ENCODE data around the gene TPD52L2.
A peak's percentile ranks its signal among the peaks of the same experiment; 100 is the strongest.

Gene TPD52L2

DNA sequence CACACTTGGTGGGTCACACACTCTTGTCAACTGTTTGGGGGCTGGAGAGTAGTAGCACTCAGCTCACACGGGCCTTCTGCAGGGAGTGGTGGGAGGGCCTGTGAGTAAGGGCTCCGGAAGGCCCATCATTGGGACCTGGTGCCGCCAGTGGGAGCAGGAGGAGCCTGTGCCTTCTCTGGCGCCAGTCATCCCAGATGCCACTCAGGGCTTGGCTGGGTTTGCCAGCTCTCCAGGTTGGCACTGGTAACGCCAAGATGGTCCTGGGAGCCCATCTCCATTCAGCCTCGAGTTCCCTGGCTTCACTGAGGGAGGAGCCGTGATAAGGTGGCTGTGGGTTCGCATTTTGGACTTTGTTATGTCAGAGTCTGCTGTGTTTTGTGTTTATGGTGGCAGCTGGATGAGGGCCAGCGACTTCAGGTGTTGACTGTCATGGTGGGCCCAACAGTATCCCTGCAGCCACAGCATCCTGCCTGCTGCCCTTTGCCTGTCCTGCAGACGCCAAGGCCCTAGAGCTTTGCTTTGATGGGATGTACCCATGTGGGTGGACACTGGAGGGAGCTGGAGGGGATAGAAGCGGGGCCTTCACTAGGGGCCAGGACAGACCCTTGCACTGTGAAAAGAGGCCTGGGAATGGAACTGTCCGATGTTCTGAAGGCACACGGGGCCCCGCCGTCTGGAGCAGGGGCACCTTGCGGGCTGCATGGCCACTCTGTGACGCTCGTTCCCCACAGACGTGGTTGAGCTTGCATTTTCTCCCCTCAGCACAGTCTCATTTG, 16.6 kb downstream of the TPD52L2 start:
- DNase-seq, result no peak

GRCh38 chr20:63882257-63883200, 17.5 kb downstream of the TPD52L2 start:
- no peak for DNase-seq

- DNase-seq, result no peak
Measured at GRCh38 chr20:63883201-63883593, 18.1 kb downstream of the TPD52L2 start.

GRCh38 chr20:63884506-63885263, 19.6 kb downstream of the TPD52L2 start:
- no peak for DNase-seq

DNA sequence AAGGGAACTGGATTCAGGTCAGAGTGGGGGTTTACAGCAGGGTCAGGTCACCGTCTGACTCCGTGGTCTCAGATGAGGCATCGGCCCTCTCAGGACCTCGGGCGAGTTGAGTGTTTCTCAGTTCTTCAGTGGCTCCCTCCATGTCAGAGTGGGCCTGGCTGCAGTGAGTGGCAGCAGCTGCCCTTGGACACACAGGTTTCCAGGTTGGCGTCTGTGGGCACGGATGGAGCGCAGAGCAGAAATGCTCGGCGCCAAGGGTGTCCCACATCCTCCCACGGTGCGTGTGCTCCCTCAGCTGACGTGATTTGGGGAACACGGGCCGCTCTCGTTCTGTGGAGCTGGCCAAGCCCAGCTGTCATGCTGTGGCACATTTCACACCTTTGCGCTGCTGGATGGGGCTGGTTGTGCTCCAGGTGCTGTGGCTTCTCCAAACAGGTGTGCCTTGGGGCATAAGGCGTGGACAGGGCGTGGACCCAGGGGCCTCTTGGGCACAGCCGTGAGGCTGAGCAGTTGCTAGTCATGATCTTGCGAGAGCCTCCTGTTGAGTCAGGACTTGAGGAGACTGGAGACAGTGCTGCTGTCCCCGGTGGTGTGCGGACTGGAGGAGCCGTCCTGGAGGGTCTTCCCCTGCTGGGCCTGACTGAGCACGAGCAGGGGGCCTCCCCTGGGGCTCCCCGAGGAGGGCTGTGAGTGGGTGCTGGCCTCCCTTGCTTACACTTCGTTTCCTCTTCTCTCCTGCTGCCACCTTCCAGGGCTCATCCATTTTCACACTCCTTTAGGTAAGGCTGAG, 20.4 kb downstream of the TPD52L2 start:
- DNase-seq, result no peak

GRCh38 chr20:63886054-63886419, 21.0 kb downstream of the TPD52L2 start:
- no peak for DNase-seq

DNA sequence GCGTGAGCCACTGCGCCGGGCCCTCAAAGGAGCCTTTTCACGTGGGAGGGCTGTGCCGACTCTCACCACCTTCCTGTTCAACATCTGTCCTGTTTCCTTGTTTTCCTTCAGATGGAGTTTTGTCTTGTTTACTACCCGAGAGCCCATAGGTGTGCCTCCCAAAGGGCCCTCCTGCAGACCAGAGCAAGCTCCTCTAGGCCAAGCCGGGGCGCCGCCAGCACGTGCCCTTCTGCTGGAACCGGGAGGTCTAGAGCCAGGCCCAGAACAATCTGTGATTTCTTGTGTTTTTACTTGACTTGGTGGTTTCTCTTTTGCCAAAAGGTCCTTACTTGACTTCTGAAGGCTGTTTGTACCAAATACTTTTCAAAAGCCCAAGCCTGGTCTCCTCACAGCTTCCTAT, 21.9 kb downstream of the TPD52L2 start:
- no peak for DNase-seq

DNA sequence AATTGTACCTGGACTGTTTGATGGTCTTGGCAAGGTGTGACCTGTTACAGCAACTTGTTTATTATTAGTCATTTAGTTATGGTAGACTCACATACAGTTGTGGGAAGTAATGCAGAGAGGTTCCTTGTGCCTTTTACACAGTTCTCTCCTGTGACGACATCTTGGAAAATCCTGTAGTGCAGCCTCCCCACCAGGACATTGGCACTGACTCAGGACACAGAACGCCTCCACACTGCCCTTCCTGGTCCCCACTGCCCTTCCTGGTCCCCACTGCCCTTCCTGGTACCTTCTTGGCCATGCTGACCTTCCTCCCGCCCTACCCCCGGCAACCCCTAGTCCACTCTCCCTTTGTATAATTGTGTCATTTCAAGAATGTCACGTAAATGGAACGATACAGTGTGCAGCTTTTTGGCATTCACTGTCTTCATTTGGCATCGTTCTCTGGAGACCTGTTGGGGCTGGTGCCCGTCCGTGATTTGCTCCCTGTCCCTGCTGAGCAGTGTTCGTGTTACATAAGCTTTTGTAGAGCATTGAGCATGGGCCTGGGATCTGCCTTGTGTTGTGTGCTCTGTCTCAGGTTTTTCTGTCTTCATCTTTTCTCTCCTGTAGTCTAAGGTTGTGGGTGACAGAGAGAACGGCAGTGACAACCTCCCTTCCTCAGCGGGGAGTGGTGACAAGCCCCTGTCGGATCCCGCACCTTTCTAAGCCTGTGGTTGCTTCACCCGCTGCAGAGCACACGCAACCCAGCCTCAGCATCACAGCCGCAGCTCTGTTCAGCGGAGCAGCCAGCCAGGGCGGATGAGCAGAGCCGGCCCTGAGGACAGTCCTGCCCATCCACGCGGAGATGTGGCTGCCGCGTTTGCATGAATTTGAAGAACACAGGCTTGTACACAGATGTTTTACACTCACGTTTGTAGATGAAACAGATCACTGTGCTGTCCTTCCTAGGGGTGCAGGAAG, 24.5 kb downstream of the TPD52L2 start:
- no peak for DNase-seq

GRCh38 chr20:63890201-63890576, 25.1 kb downstream of the TPD52L2 start:
- DNase-seq, result no peak

DNA sequence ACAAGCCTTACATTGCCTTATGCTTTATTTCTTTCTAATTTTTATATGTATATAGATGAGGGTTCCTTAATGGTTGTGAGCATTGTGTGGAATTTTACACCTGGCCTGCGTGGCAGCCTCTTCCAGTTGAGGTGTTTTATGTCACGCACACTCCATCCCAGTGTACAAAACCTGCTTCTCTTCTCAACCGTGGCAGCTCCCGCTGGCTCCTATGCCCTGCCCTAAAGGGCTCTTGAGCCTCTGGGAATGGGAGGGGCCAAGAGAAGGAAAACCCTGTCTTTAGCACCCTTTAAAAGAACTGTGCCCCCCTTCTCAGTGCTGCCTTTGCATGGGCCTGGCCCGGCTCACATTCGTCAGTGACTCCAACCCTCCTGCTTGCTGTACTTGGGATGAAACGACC, 25.5 kb downstream of the TPD52L2 start:
- no peak for DNase-seq

DNA sequence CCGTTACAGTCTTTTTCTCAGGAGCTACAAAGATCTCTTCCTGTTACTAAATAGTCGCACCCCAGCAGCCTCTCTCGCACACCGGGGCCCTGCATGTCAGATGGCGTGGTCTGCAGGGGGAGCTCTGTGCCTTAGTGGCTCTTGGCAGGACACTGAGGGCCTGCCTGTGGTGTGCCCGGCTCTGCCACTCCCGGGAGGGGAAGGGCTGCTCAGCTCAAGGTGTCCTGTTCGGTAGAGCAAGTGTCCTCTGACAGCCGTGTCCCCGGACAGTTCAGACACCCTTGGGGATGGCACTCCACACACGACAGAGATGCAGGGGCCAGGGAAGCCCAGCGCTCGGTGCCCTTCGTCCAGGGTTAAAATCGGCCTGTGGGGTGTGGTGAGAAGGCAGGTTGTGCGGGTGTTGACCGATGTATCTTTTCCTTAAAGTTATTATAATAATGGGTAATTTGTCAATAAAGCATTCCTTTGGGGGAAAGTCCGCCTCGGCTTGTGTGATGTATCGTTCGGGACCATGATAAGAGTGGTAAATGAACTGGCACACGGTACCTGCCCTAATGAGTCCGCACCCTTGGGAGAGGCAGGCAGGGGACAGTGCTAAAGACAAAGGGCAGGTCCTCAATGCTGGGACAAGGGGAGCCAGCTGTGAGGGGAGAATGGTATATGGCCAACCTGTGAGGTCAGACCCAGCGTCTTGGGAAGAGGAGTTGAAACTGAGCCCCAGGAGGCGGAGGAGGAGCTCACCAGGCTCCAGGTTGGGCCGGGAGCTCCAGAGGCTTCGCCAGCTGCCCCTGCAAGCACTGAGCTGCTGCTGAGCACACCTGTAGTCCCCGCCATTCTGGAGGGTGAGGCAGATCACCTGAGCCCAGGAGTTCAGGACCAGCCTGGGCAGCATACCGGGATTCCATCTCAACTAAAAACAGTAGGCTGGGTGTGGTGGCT, 26.3 kb downstream of the TPD52L2 start:
- DNase-seq, result no peak

GRCh38 chr20:63892402-63892801, 27.3 kb downstream of the TPD52L2 start:
- DNase-seq, result no peak

- no peak for DNase-seq
Measured at GRCh38 chr20:63893999-63894357, 28.9 kb downstream of the TPD52L2 start.

GRCh38 chr20:63894358-63895201, 29.5 kb downstream of the TPD52L2 start, which contains the start of gene DNAJC5:
Gene DNAJC5 (plus strand): TSS chr20:63895126. CDS start chr20:63928346, 33,220 bp downstream.
- peak; percentile 90 to 91 for DNase-seq

GRCh38 chr20:63895202-63895951, 30.3 kb downstream of the TPD52L2 start:
- no peak for DNase-seq

DNA sequence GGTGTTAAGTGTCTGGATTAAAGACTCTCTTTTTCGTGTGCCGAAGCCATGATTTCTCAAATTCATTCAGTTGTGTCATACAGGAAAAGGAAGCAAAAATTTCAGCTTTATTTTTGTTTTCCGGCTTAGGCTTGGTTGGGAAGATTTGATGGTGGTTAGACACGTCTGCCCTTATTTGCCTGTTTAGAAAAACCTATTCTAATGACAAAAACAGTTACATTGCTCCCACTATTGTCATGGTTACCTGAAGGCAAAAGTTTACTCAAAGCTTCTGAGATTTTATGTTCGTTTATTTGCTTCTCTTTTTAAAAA, 30.8 kb downstream of the TPD52L2 start:
- DNase-seq, result no peak

DNA sequence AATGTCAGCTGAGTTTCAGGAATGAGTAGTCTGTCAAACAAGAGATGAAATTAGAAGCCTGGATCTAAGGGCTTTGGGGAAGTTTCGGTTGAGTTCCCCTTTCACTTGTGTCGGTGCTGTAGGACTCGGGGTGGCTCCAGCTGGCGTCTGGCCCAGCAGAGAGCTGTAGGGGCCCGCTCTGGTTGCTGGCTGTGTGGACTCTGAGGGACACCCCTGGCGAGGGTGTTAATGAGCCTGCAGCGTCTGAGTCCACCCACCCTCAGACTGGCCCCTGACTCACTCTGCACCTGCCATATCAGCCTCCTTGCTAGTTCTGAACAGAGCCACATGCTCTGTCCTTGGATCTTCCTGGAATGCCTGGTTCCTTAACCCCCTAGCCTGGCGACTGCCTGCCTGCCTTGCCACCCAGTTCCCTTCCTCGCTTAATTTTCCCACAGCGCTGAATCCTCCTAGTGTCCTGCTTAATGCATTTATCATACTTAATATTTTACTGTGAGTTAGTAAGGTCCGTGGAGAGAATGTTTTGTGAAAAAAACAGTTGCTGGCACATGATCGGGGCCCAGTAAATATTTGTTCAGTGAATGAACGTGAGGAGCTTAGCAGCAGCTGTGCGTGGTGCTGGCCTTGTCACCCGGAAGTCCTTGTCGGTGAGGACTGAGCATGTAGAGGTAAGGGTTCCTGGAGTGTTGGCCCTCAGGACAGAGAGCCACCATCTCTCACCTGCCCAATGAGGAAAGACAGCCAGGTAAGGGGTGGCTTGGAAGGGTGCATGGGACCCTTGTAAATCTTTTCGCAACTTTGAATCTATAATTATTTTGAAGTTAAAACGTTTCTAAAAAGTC, 31.4 kb downstream of the TPD52L2 start:
- no peak for DNase-seq

Measured in hippocampal formation (tissue), 2 donors.